Fibroblast of peridontal ligament (primary cell): Measurements from ENCODE around the gene NBAS.
"Not testable (repeated sequence)": the region's sequence is repeated elsewhere in the genome, so short reads cannot be mapped to it uniquely, and the experiment has no call there.

Experiments
- DNase-seq: peaks from one replicate; pipeline ENCODE4 v3.0.0-alpha.2; 2010; ENCODE audit errors: extremely low read depth

The NBAS gene

DNA sequence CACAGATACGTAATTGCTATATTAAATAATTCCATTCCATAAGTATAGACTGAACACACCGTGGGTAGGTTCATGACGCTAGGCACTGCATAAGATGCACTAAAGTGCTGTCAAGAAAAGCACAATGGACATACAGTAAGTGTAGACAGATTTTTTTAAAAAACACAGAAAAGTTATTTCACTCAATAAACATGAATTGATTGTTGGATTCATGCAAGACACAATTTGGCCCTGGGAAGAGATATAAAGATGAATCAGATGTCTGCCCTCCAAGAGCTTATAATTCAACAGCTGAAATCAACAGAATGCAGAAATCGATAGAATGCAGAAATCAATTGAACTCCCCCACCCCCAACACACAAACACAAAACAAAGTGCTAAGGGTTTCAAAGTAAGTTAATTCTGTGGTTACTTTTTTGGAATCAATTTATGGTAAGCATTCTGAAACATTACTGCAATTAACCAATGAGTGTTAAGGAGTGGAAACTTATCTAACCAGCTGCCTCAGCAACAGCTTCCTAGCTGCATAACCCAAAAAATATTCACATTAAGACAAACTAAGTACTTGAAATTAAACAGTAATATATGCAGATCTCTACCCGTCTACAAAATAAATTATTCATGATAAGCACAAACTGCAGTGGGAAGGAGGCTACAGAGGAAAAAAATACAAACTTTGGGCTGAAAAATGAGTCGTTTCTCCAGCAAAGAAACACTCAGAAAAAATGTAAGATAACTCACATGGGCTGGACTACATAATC is 1.6 kb downstream of the NBAS start:
- no peak for DNase-seq

DNA sequence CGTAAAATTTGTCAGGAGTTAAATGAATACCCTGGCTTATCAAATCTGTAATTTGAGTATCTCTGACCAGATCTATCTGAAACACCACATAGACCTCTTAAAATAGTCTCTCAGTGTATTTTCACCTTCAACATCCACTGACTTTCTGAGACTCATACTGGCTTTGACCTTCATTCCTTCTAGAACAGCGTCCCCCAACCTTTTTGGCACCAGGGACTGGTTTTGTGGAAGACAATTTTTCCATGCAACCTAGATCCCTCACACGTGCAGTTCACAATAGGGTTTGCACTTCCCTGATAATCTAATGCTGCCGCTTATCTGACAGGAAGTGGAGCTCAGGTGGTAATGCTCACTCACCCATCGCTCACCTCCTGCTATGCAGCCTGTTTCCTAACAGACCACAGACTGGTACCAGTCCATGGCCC is 3.2 kb downstream of the NBAS start:
- no peak for DNase-seq

DNA sequence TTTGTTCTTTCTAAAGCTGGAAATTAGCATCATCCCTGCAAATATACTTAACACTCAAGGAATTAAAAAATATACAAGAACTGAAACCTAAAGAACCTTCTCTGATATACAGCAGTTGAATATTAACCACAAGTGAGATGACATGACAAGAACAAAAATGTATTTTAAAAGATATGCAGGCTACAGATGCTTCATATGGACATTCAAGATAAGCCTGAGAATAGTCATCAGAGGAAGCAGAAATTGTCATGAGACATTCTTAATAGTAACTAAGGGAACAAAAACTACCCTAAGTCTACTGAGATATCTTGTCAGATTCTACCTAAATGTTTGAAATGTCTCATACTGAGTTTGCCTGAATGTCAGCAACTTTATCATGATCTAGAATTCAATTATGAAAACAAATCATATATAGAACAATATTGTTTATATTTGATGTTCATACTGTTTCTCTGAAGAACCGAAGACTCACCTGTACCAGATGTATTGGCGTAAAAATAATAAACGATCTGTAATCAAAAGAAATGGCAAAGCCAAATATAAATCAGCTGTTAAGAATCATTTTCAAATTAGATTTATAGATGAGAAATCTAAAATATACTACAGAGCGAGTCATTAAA is 4.7 kb downstream of the NBAS start:
- DNase-seq, result no peak

DNA sequence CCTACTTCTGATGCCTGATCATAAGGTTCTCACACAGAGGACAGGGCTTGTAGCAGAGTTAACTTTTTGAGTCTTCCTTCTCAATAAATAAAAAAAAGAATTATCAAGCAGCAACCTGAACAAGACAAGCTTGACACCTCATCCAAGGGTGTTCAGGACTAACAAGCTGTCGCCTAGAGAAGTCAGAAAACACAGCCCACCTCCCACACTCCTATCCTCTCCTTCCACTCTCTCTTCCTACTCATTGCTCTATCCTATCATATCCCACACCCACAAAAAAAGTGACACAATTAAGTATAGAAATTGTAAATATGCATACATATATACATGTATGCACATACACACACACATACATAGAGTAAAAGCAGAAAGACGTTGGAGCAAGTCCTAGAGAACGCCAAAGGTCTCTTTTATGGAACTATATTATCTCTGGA is 5.4 kb downstream of the NBAS start:
- DNase-seq, result no peak

DNA sequence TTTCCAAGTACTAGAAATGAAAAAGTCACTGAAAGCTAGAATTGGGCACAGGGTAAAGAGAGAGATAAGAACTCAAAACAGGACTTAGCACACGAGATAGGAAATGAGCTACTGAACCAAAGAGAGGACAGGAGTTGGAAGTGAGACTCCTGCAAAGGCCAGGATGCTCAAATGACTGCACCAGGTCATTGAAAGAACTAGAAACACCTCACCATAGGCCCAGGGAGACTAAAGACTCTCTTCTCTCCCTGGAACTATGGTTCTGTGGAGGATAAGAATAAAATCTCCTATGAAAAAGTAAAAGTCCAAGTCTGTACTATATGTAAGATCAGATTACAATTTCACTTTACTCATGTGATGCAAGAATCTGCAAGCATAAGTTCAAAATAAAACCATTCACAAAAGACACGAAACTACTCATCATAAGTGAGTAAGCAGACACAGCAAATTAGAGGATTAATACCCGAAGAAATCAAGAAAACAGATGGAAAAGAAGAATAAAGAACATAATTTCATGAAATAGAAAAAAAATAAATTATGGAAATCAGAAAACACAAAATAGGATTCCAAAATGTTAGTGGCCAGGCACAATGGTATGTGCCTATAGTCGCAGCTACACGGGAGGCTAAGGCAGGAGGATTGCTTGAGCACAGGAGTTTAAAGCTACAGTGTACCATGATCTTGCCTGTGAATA is 6.5 kb downstream of the NBAS start:
- DNase-seq, result peak; percentile 71

DNA sequence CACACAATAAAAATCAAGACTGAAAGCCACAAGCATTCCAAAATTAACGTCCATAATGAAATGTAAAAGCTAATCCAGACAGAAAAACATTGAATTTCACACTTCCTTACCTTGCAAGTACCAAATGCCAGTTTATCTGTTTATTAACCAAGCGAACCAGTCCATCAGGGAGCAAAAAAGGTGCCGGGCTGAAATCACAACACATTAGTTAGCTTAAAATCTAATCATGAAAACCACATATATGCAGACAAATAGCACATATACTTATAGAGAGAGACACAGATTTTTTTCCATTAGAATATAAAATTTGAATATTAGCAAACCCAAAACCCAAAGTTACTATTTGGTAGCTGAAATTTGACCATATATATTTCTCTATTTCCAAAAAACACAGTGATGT is 7.2 kb downstream of the NBAS start:
- no peak for DNase-seq

DNA sequence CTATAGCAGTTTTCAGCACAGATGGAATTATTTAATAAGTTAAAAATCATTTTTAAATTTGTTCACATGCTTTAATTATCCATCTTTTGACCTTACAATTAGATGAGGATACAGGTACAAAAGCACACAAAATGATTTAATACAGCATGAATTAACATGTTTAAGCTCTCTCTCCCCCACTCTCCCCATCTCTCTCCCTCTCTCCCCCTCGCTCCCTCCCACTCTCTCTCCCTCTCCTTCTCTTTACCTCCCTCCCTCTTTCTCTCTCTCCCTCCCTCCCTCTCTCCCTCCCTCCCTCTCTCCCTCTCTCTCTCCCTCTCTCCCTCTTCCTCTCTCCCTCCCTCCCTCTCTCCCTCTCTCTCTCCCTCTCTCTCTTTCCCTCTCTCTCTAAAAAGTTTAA is 7.6 kb downstream of the NBAS start:
- no peak for DNase-seq

DNA sequence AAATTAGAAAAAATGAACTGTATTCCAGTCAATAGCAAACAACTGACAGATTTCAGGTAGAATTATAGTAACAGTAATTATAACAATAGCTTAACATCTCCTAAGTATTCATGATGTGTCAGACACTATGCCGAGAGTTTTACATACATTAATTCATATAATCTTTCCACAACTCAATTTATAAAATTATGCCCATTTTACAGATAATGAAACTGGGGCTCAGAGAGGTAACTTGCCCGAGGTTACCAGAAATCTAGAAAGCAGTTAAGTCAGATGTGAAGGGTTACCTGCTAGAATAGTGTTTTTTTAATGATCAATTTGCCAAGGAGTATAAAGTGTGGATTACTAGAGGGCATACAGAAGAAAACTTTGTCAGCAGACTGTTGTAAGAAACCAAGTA is 12.2 kb downstream of the NBAS start:
- no peak for DNase-seq

DNA sequence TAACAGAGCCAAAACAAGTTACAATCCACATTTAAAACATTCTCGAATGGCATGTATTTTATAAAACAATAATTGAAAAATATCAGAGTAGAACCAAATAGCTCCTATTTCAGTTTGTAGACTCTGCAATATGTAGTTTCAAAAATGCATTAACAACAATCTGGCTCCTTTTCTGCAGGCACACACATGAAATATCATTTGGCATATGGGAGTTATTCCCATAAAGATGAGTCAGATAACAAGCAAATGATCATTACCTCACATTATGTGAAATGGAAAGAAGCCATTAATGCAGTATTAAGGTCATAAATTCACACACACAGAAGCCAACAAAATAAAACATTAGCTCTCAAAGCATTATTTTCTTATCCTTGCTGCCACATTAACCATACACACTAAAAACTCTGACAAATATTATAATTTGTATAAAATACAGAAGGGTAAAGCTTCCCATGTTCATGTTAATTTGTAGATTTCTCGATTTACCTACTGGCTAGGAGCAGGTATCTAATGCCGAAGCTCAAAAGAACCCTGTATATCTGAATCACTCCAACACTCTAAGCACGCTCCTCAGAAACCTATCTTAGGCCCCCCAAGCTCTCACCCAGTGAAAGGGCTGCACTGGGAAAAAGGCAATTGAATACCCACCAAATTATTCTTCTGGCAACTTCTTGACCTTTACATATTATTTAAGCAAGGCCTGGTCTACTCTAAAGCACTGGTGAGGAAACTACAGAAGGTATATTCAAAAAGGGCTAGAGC is 13.8 kb downstream of the NBAS start:
- peak; percentile 27 for DNase-seq

DNA sequence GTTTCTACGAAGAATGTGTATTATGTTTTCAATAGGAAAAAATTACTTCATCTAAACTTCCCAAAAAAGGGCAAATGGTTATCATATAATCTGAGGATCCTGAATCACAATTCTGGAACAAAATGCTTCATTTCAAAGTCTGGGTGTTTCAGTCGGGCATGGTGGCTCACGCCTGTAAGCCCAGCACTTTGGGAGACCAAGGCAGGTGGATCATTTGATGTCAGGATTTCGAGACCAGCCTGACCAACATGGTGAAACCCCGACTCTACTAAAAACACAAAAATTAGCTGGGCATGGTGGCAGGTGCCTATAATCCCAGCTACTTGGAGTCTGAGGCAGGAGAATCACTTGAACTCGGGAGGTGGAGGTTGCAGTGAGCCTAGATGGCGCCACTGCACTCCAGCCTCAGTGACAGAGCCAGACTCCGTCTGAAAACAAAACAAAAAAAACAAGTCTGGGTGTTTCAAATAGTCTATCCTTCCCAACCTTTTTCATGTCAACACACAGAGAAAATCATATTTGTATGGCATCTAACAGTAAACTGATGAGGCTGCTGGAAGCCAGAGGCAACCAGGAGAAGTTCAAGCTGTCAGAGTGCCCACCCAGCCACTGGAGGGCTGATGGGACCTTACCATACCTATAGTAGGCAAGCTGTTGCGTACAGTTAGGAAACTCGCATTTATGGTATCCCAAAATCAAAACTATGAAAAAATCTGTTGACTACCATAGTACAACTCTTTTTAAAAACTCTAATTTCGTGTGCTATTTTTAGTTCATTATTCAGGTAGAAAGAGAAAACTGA is 14.6 kb downstream of the NBAS start:
- no peak for DNase-seq

DNA sequence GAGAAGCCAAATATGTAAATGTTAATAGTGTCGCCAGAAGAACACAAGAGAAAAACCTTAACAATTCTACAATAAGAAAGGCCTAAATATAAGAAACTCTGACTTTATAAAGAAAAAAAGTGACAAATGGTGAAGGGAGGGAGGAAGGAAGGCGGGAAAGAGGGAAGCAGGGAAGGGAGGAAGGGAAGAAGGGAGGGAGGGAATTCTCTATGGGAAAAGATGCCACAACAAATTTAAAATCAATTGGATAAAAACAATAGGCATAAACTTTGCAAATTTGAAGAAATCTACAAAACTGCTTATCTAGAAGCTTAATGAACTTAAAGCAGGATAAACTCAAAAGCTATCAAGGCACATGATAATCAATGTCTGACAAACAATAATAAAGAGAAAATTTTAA is 16.9 kb downstream of the NBAS start:
- no peak for DNase-seq

DNA sequence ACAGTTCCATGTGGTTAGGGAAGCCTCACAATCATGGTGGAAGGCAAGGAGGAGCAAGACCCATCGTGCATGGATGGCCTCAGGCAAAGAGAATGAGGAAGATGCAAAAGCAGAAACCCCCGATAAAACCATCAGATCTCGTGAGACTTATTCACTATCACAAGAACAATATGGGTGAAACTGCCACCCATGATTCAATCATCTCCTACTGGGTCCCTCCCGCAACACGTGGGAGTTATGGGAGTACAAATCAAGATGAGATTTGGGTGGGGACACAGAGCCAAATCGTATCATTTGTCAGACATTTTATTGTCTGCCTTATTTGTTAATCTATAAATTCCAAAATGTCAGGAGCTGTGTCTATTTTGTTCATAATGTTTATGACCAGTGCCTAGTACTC is 17.6 kb downstream of the NBAS start:
- no peak for DNase-seq

DNA sequence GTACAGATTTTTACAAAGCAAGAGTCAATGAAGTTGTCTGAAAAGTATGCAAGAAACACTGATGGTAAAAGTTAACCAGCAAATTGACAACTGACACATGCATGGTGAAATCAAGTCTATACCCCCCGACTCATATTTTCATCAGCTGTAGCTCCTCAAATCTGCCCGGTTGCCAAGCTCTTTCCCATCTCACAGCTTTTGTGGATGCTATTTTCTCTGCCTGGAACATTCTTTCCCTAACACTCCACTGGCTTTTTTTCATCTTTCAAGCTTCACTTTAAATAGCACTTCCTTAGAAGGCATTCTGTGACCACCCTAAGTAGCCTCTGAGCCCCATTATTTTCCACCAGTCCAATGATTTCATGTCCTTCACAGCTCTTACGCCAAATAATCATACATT is 18.1 kb downstream of the NBAS start:
- DNase-seq, result no peak

DNA sequence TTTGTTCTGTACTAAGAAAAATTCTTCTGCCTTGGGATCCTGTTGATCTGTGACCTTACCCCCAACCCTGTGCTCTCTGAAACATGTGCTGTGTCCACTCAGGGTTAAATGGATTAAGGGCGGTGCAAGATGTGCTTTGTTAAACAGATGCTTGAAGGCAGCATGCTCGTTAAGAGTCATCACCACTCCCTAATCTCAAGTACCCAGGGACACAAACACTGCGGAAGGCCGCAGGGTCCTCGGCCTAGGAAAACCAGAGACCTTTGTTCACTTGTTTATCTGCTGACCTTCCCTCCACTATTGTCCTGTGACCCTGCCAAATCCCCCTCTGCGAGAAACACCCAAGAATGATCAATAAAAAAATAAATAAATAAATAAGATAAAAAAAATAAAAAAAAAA is 18.9 kb downstream of the NBAS start:
- not testable (repeated sequence) for DNase-seq

DNA sequence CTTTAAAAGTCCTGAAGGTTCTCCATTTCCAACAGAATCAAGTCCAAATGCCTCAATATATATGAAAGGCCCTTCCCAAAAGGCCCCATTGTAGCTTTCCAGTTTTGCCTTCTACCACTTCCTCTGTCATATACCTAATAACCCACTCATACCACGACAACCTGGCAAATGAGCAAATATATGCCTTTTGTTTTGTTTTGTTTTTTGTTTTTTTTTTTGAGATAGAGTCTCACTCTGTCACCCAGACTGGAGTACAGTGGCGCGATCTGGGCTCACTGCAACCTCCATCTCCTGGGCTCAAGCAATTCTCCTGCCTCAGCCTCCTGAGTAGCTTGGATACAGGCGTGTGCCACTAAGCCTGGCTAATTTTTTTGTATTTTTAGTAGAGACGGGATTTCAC is 20.6 kb downstream of the NBAS start:
- DNase-seq, result not testable (repeated sequence)

DNA sequence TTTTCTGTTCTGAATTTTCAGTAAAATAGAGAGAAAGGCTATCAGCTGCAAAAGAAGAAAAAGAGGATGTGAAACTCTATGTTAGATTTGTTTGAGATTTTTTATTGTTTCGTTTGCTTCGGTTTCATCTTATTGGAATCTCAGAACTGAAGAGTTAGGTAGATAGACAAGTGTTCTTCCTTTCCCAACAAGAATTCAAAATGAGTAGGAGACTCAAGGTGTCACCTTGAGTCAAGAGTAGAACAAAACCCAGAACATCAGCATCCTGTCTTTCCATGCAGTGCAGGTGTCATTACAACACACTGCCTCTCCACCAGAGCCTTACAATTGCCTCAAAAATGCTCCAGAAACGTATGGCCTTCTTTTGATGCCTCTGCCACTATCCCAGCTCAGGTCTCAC is 21.1 kb downstream of the NBAS start:
- DNase-seq, result no peak

DNA sequence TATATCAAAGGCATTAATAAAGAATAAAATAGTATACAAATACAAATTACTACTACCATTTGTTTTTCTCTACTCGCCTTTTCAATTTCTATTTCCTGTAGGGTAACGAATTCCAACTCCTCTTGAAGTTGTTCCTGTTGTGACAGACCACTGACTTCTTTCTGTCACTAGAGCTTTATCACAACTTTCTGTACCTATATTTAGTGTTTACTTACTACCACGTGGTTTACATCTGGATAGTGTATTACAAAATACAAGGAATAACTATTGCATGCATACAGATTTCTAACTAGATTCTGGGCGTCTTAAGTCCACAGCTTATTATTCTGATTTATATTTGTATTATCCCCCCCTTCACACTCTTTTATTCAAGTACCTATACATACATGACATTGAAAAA is 22.3 kb downstream of the NBAS start:
- no peak for DNase-seq

DNA sequence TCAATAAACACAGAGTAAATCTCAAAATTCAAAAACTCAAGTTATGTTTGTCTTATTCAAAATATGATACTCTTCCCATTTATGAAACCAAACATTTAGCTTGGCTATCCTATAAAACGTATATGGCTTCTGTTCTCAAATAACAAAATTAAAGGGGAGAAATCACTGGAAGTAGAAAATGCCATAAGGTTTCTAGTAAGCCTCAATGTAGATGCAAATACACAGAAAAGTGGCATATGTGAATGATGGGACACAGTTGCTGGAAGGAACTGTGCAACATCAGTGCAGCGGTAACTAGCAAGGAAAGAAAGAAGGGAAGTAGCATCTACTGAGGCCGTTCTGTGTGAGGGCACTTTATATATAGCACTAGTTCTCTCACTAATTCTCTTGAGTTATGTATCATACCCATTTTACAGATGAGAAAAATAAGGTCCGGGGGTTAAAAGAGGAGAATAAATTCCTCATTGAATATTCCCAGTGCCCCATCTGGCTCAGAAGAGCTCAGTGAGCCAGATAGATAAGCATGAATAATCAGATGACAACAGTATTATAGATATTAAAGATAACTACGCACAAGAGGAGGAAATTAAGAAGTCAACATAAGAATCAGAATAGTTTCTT is 27.2 kb downstream of the NBAS start:
- DNase-seq, result no peak

DNA sequence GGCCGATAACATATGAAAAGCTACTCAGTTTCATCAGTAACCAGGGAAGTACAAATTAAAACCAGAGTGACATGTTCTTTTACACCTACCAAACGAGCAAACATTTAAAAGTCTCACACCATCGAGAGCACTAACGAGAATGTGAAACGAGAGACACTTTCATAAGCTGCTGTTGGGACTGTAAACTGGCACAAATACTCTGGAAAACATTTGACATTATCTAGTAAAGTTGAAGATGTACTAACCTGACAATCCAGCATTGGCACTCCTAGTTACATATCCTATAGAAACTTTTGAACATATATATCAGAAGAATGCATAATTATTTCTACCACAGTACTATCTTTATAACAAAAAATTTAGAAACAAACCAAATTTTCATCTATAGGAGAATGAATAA is 28.1 kb downstream of the NBAS start:
- no peak for DNase-seq

DNA sequence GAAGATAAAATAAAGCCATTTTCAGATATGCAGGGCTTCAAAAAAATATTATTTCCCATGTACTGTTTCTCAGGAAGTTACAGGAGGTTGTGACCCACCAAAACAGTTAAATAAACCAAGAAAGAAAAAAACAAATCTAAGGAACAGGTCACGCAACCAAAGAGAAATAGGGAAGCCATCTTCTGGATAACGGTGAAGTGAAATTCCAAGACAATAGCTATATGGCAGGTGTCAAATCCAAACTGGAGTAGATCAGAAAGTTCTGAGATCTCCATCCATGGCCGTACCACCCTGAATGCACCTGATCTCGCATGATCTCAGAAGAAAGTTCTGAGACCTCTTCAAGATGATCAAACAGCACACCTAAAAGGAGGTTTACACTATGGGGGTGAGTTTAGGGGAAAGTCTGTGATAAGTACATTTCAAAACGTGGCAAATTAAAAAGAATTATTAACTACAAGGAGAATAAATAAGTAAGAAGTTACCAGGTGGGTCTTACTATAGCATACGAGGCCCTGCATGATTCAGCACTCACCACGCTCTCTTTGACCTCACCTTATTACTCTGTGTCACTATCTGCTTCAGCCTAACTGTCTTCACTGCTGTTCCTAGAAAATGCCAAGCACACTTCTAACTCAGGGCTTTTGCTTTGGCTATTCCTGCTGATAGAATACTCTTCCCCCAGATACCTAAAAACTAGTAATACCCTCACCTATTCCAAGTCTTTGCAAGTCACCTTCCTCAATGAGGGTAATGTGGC is 29.9 kb downstream of the NBAS start:
- no peak for DNase-seq
